ENCODE data around the gene ETF1.

GRCh38 chr5:138466900-138467710 is 75.9 kb downstream of the ETF1 start:
- TF ChIP-seq CTCF (conservative IDR thresholded peaks at IDR 0.05; ENCODE audit: low read length) (no peak), EZH2phosphoT487 (IDR thresholded peaks at IDR 0.05; ENCODE audit: borderline replicate concordance) (no peak)
